Nephron progenitor cell (in vitro differentiated cells): ENCODE measurements around the gene SBK3.

Experiments used
- DNase-seq: peaks from one replicate; pipeline ENCODE4 v3.0.0; 2021
- H3K27ac Mint-ChIP-seq: 2 replicates; pipeline ENCODE4 v1.8.0; 2021; ENCODE audit warnings: mild to moderate bottlenecking, moderate library complexity, mixed read lengths
- H3K27me3 Mint-ChIP-seq: 2 replicates; pipeline ENCODE4 v1.8.0; 2021; ENCODE audit warnings: mild to moderate bottlenecking, low read depth, mixed read lengths; ENCODE audit not compliant: poor library complexity
- H3K36me3 Mint-ChIP-seq: 2 replicates; pipeline ENCODE4 v1.8.0; 2021; ENCODE audit warnings: low read depth, mixed read lengths
- H3K4me1 Mint-ChIP-seq: 2 replicates; pipeline ENCODE4 v1.8.0; 2021; ENCODE audit warnings: mixed read lengths
- H3K4me3 Mint-ChIP-seq: 2 replicates; pipeline ENCODE4 v1.8.0; 2021; ENCODE audit warnings: mild to moderate bottlenecking, moderate library complexity, mixed read lengths
- H3K9me3 Mint-ChIP-seq: 2 replicates; pipeline ENCODE4 v1.8.0; 2021; ENCODE audit warnings: mild to moderate bottlenecking, moderate library complexity, mixed read lengths
- TF ChIP-seq, protein P1 (sequence below): fragments of 200-600 bp; sonication (generic); IDR thresholded peaks from 2 replicates; pipeline ENCODE4 v1.5.0; 2021; ENCODE audit warnings: antibody characterized with exemption

The SBK3 gene

DNA sequence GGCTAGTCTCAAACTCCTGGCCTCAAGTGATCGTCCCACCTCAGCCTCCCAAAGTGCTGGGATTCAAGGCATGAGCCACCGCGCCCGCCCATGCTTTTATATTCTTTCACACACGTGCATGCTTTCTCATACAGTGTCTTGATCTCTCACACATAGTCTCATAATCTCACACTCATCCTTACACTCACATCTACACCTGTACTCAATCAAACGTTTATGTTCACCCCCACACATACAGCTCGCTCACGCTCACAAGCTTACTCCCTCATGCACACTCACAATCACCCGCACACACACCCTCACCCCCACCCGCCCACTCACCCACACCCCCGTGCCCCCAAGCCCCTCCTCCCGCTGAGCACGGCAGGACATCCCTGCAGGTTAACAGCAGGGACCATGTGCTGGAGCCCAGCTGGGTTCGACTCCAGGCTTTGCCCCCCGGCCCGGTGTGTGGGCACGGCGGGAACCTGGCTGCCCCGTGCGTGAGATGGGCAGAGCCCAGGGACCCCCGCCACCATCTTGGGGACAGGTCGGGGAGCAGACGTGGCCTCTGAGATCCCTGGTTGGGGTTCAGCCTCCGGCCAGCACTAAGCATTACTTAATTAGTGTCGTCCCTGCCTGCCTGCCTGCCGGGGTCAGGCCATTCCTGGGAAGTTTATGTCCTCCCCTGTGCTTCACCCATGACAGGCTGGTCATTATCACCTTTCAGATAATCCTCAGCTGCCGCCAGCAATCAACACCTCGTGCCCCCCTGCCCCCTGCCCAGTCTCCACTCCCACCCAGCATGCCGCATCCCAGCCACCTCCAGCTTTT is 19.8 kb downstream of the SBK3 start:
- H3K9me3 Mint-ChIP-seq = no peaks in the 10 kb centered on the region
- TF ChIP-seq, protein P1, sequence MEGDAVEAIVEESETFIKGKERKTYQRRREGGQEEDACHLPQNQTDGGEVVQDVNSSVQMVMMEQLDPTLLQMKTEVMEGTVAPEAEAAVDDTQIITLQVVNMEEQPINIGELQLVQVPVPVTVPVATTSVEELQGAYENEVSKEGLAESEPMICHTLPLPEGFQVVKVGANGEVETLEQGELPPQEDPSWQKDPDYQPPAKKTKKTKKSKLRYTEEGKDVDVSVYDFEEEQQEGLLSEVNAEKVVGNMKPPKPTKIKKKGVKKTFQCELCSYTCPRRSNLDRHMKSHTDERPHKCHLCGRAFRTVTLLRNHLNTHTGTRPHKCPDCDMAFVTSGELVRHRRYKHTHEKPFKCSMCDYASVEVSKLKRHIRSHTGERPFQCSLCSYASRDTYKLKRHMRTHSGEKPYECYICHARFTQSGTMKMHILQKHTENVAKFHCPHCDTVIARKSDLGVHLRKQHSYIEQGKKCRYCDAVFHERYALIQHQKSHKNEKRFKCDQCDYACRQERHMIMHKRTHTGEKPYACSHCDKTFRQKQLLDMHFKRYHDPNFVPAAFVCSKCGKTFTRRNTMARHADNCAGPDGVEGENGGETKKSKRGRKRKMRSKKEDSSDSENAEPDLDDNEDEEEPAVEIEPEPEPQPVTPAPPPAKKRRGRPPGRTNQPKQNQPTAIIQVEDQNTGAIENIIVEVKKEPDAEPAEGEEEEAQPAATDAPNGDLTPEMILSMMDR = no peak
- no peak overlapping the region for H3K4me3 Mint-ChIP-seq
- H3K27ac Mint-ChIP-seq = peak overlapping the region; percentile 96
- peaks cover 10% of the 10 kb centered on the region for H3K27me3 Mint-ChIP-seq
- peaks cover 4% of the 10 kb centered on the region for H3K36me3 Mint-ChIP-seq
- DNase-seq = no peak
- H3K4me1 Mint-ChIP-seq = peaks cover 21% of the 10 kb centered on the region

DNA sequence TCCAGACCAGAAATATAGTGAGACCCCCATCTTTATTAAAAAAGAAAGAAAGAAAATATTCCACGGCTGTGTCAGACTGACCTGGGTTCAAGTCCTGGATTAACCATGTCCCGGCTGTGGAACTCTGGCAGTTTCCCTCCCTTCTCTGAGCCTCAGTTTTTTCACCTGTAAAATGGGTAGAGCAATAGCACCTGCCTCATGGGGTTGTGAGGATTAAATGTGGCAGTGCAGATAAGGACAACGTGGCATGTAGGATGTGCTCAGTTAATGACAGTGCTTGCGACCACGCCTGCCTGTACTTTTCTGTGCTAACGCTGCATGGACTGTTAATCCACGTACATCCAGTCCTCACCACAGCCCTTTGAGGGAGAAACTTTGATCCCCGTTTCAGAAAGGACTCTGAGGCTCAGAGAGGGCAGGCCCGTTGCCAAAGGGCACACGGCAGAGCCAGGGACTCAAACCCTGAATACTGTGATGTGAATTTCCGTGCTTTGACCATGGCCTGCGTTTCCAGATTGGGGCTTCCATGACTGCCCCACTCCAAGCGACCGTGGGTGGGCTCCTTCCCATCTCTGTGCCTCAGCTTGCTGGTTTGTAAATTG is 24.6 kb downstream of the SBK3 start:
- no peaks in the 10 kb centered on the region for H3K9me3 Mint-ChIP-seq
- TF ChIP-seq, protein P1 = no peak
- no peak overlapping the region for H3K4me3 Mint-ChIP-seq
- peaks cover 4% of the 10 kb centered on the region for H3K36me3 Mint-ChIP-seq
- DNase-seq = no peak
- no peak overlapping the region for H3K27ac Mint-ChIP-seq
- H3K4me1 Mint-ChIP-seq = peaks cover 25% of the 10 kb centered on the region
- H3K27me3 Mint-ChIP-seq = peaks cover 24% of the 10 kb centered on the region

DNA sequence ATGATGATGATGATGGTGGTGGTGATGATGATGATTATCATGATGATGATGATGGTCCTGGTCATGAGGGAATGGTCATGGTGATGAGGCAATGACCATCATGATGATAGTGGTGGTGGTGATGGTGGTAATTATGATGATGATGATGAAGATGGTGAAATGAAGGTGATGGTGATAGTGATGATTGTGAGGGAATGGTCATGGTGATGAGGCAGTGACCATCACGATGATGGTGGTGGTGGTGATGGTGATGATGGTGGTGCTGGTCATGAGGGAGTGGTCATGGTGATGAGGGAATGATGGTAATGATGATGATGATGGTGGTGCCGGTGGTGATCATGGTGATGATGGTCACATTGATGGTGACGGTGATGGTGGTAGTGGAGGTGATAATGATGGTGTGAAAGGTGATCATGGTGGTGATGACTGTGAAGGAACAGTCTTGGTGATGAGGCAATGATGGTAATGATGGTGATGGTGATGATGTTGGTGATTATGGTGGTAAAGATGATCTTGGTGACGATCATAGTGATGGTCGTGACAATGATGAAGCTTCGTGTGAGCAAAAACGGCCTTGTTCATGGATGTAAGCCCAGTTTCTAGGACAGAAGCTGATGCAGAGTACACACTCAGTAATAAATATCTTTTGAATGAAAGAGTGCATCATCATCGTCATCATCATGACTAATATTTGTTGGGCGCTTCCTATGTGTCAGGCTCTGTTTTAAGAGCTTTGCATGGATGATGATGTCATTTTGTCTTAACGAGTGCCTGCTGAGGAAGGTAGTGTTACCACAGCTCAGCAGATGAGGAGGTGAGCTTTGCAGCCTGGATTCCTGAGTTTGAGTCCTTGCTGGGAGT is 25.7 kb downstream of the SBK3 start:
- peaks cover 25% of the 10 kb centered on the region for H3K27me3 Mint-ChIP-seq
- no peak overlapping the region for H3K27ac Mint-ChIP-seq
- H3K4me1 Mint-ChIP-seq = peaks cover 23% of the 10 kb centered on the region
- no peaks in the 10 kb centered on the region for H3K9me3 Mint-ChIP-seq
- TF ChIP-seq, protein P1 = no peak
- no peak for DNase-seq
- peaks cover 4% of the 10 kb centered on the region for H3K36me3 Mint-ChIP-seq
- H3K4me3 Mint-ChIP-seq = no peak overlapping the region

DNA sequence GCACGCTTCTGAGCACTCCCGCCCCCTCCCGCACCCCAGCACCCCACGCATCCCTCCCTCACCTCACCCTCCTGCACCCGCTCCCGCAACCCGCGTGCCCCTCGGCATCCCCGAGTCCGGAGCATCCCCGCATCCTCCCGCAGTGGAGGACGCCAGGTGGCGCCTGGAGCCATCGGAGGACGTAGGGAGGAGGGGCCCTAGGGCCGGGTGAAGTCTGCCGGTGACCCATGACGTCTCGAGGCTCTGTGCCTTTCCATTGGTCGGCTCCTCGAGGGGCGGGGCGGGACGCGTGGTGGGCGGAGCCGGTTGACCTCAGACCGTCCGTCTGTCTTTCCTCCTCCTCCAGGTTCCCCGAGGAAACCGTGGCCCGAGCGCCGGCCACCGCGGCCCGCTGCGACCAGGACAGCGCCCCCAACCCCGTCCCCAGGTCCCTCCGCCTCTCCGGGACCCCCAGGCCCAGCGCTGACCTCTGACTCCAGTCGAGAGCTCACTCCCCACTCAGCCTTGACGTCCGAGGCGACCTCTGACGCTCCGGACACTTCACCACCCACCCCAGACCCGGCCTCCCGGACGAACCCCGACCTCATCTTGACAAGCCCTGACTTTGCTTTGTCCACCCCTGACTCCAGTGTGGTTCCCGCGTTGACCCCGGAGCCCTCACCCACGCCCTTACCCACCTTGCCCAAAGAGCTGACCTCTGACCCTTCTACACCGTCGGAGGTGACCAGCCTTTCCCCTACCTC is 28.3 kb downstream of the SBK3 start:
- Mint-ChIP-seq H3K27me3 (peaks cover 20% of the 10 kb centered on the region), H3K4me1 (peaks cover 21% of the 10 kb centered on the region), H3K36me3 (no peaks in the 10 kb centered on the region), H3K27ac (peak overlapping the region; percentile 88), H3K4me3 (peak overlapping the region; percentile 71), H3K9me3 (no peaks in the 10 kb centered on the region)
- peak; percentile 93 for DNase-seq
- TF ChIP-seq, protein P1 = peak; percentile 58

DNA sequence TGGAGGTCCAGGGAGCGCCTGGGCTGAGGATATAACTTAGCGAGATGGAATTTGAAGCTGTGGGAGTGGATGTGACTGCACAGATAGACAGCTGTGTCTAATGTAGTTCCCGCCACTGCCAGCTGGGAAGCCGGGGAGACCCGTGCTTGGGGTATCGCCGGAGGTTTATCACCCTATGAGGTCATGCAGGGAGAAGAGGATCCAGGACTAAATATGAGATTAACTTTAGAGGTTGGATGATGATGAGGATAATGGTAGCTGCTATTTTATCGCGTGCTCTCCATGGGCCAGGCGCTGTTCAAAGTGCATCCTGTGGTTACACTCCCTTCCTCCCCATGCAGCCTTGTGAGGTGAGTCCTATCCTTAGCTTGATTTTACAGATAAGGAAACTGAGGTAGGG is 37.2 kb downstream of the SBK3 start:
- H3K4me1 Mint-ChIP-seq = peaks cover 14% of the 10 kb centered on the region
- H3K9me3 Mint-ChIP-seq = peaks cover 23% of the 10 kb centered on the region
- peaks cover 6% of the 10 kb centered on the region for H3K36me3 Mint-ChIP-seq
- TF ChIP-seq, protein P1 = no peak
- H3K27me3 Mint-ChIP-seq = peaks cover 61% of the 10 kb centered on the region
- no peak overlapping the region for H3K27ac Mint-ChIP-seq
- DNase-seq = no peak
- H3K4me3 Mint-ChIP-seq = no peak overlapping the region
